ENCODE measurements around the gene SPECC1.

SPECC1 gene

DNA sequence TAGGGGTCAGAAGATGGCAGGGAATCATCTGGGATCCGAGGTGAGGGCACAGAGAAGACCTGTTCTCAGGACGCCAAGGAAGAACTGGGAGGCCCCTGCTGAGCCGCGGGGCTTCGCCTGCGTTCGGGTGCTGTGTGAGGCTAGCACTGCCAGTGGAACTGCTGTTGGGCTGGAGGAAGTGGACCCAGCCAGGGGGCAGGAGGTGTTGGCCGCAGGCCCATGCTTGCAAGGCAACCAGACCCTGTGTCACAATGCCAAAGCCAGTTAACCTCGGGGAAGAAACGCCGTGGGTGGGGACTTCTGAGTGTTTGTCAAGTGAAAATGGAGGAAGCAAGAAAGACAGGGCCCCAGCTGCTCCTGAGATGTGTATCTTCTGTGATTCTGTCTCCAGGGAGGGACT, 272.7 kb downstream of the SPECC1 start:
- TF ChIP-seq CTCF (conservative IDR thresholded peaks at IDR 0.05; ENCODE audit: low read depth, low read length), result no peak
- no peak for DNase-seq (ENCODE audit: low read depth)
- H3K4me3 ChIP-seq (ENCODE audit: low read length), result no peak overlapping the region

DNA sequence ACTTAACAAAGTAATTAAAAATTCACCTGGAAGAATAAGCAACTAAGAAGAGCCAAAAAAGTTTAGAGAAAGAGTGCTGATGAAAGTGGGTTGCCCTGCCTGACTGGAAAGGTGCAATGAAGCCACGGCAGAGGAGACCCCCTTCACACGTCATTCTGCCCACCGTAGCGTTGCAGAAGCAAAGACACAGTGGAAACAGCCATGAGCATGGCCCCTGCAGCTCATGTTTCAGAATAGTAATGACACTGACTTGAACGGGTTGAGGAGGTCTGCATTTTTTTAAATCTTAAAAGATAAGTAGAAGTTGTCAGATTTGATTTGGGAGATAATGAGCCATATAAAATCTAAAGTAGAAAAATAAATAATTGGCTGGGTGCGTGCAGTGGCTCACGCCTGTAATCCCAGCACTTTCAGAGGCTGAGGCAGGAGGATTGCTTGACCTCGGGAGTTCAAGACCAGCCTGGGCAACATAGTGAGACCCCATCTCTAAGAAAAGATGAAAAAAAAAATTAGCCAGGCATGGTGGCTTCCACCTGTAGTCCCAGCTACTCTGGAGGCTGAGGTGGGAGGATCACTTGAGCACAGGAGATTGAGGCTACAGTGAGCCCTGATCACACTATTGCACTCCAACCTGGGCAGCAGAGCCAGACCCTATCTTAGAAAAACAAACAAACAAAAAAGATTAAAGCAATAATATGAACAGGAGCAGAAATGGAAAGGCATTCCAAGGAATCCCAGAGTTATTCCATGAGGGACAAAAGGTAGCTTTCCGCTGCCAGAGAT, 273.6 kb downstream of the SPECC1 start:
- no peak for TF ChIP-seq CTCF (conservative IDR thresholded peaks at IDR 0.05; ENCODE audit: low read depth, low read length)
- H3K4me3 ChIP-seq (ENCODE audit: low read length), result no peak overlapping the region
- no peak for DNase-seq (ENCODE audit: low read depth)

DNA sequence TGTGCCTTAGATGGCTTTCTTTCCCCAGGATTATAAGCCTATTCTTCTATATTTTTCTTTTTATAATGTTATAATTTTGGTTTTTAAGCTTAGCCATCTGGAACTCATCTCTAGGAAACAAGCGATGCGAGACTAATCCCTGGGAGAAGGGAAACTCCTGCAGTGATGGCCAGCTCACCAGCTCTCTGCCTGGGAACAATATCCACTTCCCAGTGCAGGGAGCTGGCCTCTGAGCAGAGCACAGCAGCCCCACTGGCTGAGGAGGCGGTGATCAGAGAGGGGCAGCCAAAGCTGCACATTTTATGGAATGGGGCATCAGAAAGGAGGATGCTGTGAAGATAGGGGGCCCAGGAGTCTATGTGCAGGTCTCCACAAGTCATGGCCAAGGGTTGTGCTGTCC, 274.9 kb downstream of the SPECC1 start:
- no peak for DNase-seq (ENCODE audit: low read depth)
- no peak for TF ChIP-seq CTCF (conservative IDR thresholded peaks at IDR 0.05; ENCODE audit: low read depth, low read length)
- H3K4me3 ChIP-seq (ENCODE audit: low read length), result no peak overlapping the region

GRCh38 chr17:20284570-20285295, 275.6 kb downstream of the SPECC1 start:
- TF ChIP-seq CTCF (conservative IDR thresholded peaks at IDR 0.05; ENCODE audit: low read depth, low read length), result no peak
- DNase-seq (ENCODE audit: low read depth), result no peak

GRCh38 chr17:20289984-20290383, 280.8 kb downstream of the SPECC1 start:
- TF ChIP-seq CTCF (conservative IDR thresholded peaks at IDR 0.05; ENCODE audit: low read depth, low read length), result no peak
- no peak overlapping the region for H3K4me3 ChIP-seq (ENCODE audit: low read length)
- DNase-seq (ENCODE audit: low read depth), result no peak

More at GRCh38 chr17:20284570-20285295, 275.6 kb downstream of the SPECC1 start:
- H3K4me3 ChIP-seq (ENCODE audit: low read length), result no peak overlapping the region

DNA sequence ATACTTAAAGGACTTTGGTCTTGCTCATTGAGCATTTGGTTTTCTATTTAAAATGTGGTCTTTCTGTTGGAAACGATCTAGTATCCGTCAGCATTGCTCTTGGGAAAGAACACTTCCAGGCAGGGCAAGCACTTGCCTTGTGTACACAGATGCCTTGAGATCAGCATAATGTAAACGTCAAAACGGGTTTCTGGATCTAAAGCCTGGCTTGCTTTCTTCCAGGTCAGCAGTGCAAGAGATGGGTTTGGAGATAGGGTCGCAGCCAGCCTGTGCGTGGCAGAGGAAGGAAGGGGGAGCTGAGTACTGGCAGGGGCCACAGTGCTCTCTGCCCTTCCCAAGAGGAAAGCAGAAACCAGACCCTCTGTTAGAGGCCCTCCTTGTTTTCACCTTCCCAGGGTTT, 282.7 kb downstream of the SPECC1 start:
- DNase-seq (ENCODE audit: low read depth), result no peak
- TF ChIP-seq CTCF (conservative IDR thresholded peaks at IDR 0.05; ENCODE audit: low read depth, low read length), result no peak

GRCh38 chr17:20293501-20293900, 284.3 kb downstream of the SPECC1 start:
- no peak for DNase-seq (ENCODE audit: low read depth)
- no peak overlapping the region for H3K4me3 ChIP-seq (ENCODE audit: low read length)
- TF ChIP-seq CTCF (conservative IDR thresholded peaks at IDR 0.05; ENCODE audit: low read depth, low read length), result no peak

More for the DNA sequence above, 282.7 kb downstream of the SPECC1 start:
- no peak overlapping the region for H3K4me3 ChIP-seq (ENCODE audit: low read length)

All from retinal pigment epithelial cell (primary cell).